ENCODE data around the gene OR9A4.

DNA sequence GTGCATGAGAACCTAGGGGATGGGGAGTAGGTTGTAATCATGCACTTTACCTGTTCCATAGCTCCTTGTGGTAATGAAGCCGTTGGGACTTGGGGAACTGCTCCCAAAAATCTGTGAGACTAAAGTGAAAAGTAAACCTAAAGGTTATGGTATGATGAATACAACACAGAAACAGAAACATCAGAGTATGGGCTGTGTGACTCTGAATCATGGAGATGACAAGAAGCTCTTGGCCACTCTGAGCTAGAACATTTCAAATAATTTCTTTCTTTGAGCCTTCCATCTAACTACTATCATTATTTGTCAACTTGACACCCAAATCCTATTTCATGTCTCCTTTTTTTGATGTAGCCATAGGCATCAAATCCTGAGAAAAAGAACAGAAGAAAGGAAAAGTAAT is 27.6 kb downstream of the OR9A4 start:
- TF ChIP-seq, protein P1, sequence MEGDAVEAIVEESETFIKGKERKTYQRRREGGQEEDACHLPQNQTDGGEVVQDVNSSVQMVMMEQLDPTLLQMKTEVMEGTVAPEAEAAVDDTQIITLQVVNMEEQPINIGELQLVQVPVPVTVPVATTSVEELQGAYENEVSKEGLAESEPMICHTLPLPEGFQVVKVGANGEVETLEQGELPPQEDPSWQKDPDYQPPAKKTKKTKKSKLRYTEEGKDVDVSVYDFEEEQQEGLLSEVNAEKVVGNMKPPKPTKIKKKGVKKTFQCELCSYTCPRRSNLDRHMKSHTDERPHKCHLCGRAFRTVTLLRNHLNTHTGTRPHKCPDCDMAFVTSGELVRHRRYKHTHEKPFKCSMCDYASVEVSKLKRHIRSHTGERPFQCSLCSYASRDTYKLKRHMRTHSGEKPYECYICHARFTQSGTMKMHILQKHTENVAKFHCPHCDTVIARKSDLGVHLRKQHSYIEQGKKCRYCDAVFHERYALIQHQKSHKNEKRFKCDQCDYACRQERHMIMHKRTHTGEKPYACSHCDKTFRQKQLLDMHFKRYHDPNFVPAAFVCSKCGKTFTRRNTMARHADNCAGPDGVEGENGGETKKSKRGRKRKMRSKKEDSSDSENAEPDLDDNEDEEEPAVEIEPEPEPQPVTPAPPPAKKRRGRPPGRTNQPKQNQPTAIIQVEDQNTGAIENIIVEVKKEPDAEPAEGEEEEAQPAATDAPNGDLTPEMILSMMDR (IDR thresholded peaks at IDR 0.05): no peak
- TF ChIP-seq EZH2phosphoT487 (IDR thresholded peaks at IDR 0.05): no peak
